C4-2B (cell line): ENCODE results near the gene SSTR1.

Experiments used
- H3K27ac ChIP-seq: fragments of 450-650 bp; 2 replicates; pipeline ENCODE4 v1.5.1; 2017
- CTCF ChIP-seq: fragments of 450-650 bp; conservative IDR thresholded peaks from 2 replicates; pipeline ENCODE4 v1.5.1; 2017; ENCODE audit warnings: mild to moderate bottlenecking
- ZFX ChIP-seq: fragments of 450-650 bp; IDR thresholded peaks from 2 replicates; pipeline ENCODE4 v1.6.1; 2017

The SSTR1 gene

GRCh38 chr14:38204719-38205115 lies 3.0 kb upstream of the SSTR1 start:
- H3K27ac ChIP-seq = no peak overlapping the region
- no peak for TF ChIP-seq CTCF
- no peak for TF ChIP-seq ZFX

GRCh38 chr14:38205119-38205813 lies 2.4 kb upstream of the SSTR1 start:
- H3K27ac ChIP-seq = no peak overlapping the region
- TF ChIP-seq CTCF (no peak), ZFX (no peak)

- TF ChIP-seq CTCF (no peak), ZFX (no peak)
- no peak overlapping the region for H3K27ac ChIP-seq
Measured at GRCh38 chr14:38205949-38206665, 1.6 kb upstream of the SSTR1 start.

- TF ChIP-seq ZFX = no peak
- H3K27ac ChIP-seq = no peak overlapping the region
Measured at GRCh38 chr14:38206689-38207376, 871 bp upstream of the SSTR1 start.

- no peak overlapping the region for H3K27ac ChIP-seq
- TF ChIP-seq CTCF (no peak), ZFX (no peak)
Measured at GRCh38 chr14:38207377-38207735, 348 bp upstream of the SSTR1 start.

- no peak overlapping the region for H3K27ac ChIP-seq
- TF ChIP-seq CTCF = no peak
- TF ChIP-seq ZFX = no peak
Measured at GRCh38 chr14:38208618-38209562, 1.2 kb downstream of the SSTR1 start.
